Measurements from ENCODE around the gene ABCD3.

- TF ChIP-seq POLR2A (IDR thresholded peaks at IDR 0.05) (no peak), CTCF (IDR thresholded peaks at IDR 0.05) (no peak), POLR2AphosphoS5 (IDR thresholded peaks at IDR 0.05) (no peak)
Observed at GRCh38 chr1:94515296-94515947, 97.2 kb downstream of the ABCD3 start.

Measured in breast epithelium (tissue), 3 donors.